22Rv1 (cell line): ENCODE measurements around the gene TMEM131.

ENCODE experiments used
- CTCF ChIP-seq: fragments of 450-650 bp; IDR thresholded peaks from 2 replicates; pipeline ENCODE4 v1.5.1; 2017; ENCODE audit warnings: mild to moderate bottlenecking
- ZFX ChIP-seq: fragments of 450-650 bp; IDR thresholded peaks from 2 replicates; pipeline ENCODE4 v1.6.1; 2017; ENCODE audit warnings: antibody characterized with exemption, borderline replicate concordance

- TF ChIP-seq CTCF (no peak), ZFX (no peak)
Observed at GRCh38 chr2:97724073-97724410, 271.7 kb downstream of the TMEM131 start.
